Measurements from ENCODE around the gene SPATA31D1.

The SPATA31D1 gene

DNA sequence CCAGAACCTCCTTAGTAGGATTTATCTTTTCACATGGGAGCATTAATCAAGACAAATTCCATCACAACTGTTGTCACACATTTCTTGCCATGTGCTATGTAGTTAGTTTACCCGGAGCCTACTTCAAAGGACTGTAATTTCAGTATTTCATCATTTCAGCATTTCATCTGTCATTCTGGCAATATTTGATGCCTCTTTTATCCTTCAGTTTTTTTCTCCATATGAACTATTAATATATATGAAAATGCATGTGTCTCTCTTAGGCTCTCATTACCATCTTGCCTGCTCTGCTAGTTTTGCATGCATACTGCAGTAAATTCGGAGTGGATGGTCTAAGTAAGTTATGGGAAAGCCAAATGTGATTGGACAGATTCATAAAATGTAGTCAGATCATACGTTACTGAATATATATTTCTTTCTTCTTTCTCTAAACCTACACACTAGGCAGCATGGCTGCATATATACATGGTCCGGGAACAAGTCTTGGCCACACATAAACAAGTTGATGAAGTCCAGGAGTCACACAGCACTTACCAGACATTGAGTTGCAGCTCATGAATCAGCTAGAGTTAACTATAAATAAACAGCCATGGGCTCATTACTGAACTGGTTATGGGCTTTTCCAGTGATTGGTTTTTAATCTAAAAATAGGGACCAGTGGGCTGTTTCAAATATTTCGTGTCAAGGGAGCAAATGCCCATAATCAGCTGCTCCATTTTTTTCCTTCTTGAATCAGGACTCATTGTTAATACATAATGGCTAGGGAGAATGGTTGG is 46.6 kb downstream of the SPATA31D1 start:
- Histone ChIP-seq H4K20me1 (ENCODE audit: insufficient read depth, low read length) (no peaks in the 10 kb centered on the region), H3K27me3 (replicated peaks; ENCODE audit: insufficient read depth, low read length) (no peaks in the 10 kb centered on the region), H3K4me3 (ENCODE audit: low read length) (no peak overlapping the region), H3K9me3 (replicated peaks; ENCODE audit: insufficient read depth, low read length) (no peaks in the 10 kb centered on the region), H3K79me2 (ENCODE audit: low read length) (no peaks in the 10 kb centered on the region), H3K9me2 (replicated peaks; ENCODE audit: insufficient read depth, low read length) (no peaks in the 10 kb centered on the region), H3K4me1 (ENCODE audit: low read length) (no peaks in the 10 kb centered on the region), H3K27ac (ENCODE audit: low read length) (no peak overlapping the region), H2AFZ (ENCODE audit: low read length) (no peak overlapping the region), H3K36me3 (replicated peaks; ENCODE audit: insufficient read depth, low read length) (no peaks in the 10 kb centered on the region), H3F3A (ENCODE audit: insufficient read depth, low read length) (no peaks in the 10 kb centered on the region), H3K9ac (ENCODE audit: low read length) (no peak overlapping the region), H3K4me2 (ENCODE audit: low read depth, low read length) (no peak overlapping the region)
- TF ChIP-seq CTCF (IDR thresholded peaks at IDR 0.05; ENCODE audit: low read length) (no peak), EZH2 (optimal IDR thresholded peaks at IDR 0.05; ENCODE audit: low read depth, low read length) (no peak), EZH2phosphoT487 (IDR thresholded peaks at IDR 0.05; ENCODE audit: low read length) (no peak)
- DNase-seq = no peak

GRCh38 chr9:82036086-82036485 is 47.5 kb downstream of the SPATA31D1 start:
- H3K27me3 ChIP-seq (replicated peaks; ENCODE audit: insufficient read depth, low read length) = no peaks in the 10 kb centered on the region
- H3F3A ChIP-seq (ENCODE audit: insufficient read depth, low read length) = no peaks in the 10 kb centered on the region
- H3K9me2 ChIP-seq (replicated peaks; ENCODE audit: insufficient read depth, low read length) = no peaks in the 10 kb centered on the region
- no peaks in the 10 kb centered on the region for H3K79me2 ChIP-seq (ENCODE audit: low read length)
- no peak overlapping the region for H3K9ac ChIP-seq (ENCODE audit: low read length)
- no peaks in the 10 kb centered on the region for H3K36me3 ChIP-seq (replicated peaks; ENCODE audit: insufficient read depth, low read length)
- H3K9me3 ChIP-seq (replicated peaks; ENCODE audit: insufficient read depth, low read length) = no peaks in the 10 kb centered on the region
- no peak for DNase-seq
- H3K4me2 ChIP-seq (ENCODE audit: low read depth, low read length) = no peak overlapping the region
- no peaks in the 10 kb centered on the region for H4K20me1 ChIP-seq (ENCODE audit: insufficient read depth, low read length)
- no peak overlapping the region for H3K27ac ChIP-seq (ENCODE audit: low read length)
- H3K4me1 ChIP-seq (ENCODE audit: low read length) = no peaks in the 10 kb centered on the region
- no peak overlapping the region for H2AFZ ChIP-seq (ENCODE audit: low read length)
- H3K4me3 ChIP-seq (ENCODE audit: low read length) = no peak overlapping the region
- TF ChIP-seq CTCF (IDR thresholded peaks at IDR 0.05; ENCODE audit: low read length) = no peak

- DNase-seq = peak; percentile 11
- TF ChIP-seq EZH2 (optimal IDR thresholded peaks at IDR 0.05; ENCODE audit: low read depth, low read length) = no peak
- TF ChIP-seq CTCF (IDR thresholded peaks at IDR 0.05; ENCODE audit: low read length) = no peak
- no peak for TF ChIP-seq EZH2phosphoT487 (IDR thresholded peaks at IDR 0.05; ENCODE audit: low read length)
- H3K36me3 ChIP-seq (replicated peaks; ENCODE audit: insufficient read depth, low read length) = no peaks in the 10 kb centered on the region
- no peak overlapping the region for H2AFZ ChIP-seq (ENCODE audit: low read length)
- no peaks in the 10 kb centered on the region for H4K20me1 ChIP-seq (ENCODE audit: insufficient read depth, low read length)
- no peak overlapping the region for H3K4me2 ChIP-seq (ENCODE audit: low read depth, low read length)
- H3K9me3 ChIP-seq (replicated peaks; ENCODE audit: insufficient read depth, low read length) = no peaks in the 10 kb centered on the region
- no peaks in the 10 kb centered on the region for H3F3A ChIP-seq (ENCODE audit: insufficient read depth, low read length)
- no peaks in the 10 kb centered on the region for H3K9me2 ChIP-seq (replicated peaks; ENCODE audit: insufficient read depth, low read length)
- H3K4me1 ChIP-seq (ENCODE audit: low read length) = no peaks in the 10 kb centered on the region
- H3K27ac ChIP-seq (ENCODE audit: low read length) = no peak overlapping the region
- H3K27me3 ChIP-seq (replicated peaks; ENCODE audit: insufficient read depth, low read length) = no peaks in the 10 kb centered on the region
- no peak overlapping the region for H3K4me3 ChIP-seq (ENCODE audit: low read length)
- H3K79me2 ChIP-seq (ENCODE audit: low read length) = no peaks in the 10 kb centered on the region
- no peak overlapping the region for H3K9ac ChIP-seq (ENCODE audit: low read length)
Measured at GRCh38 chr9:82037126-82037525, 48.6 kb downstream of the SPATA31D1 start.

Measured in MM.1S (cell line).